Testis (tissue), 3 donors: ENCODE results near the gene ZFYVE28. TPM values are rescaled to one million over a fixed set of nuclear protein-coding genes. Genes with fewer than 3 reads are reported as not detected.

Source experiments
- DNase-seq: peaks from one replicate; pipeline ENCODE4 v3.0.0-alpha.2; 2019
- H3K27ac ChIP-seq, 2 donors: fragments of 200-600 bp; sonication (generic); one replicate each; pipeline ENCODE4 v1.5.1; 2019
- H3K27me3 ChIP-seq: fragments of 200-600 bp; sonication (generic); one replicate; pipeline ENCODE4 v1.5.1; 2019
- H3K36me3 ChIP-seq: fragments of 200-600 bp; sonication (generic); one replicate; pipeline ENCODE4 v1.5.1; 2017; ENCODE audit warnings: low read depth; ENCODE audit errors: missing control alignments
- H3K4me1 ChIP-seq: fragments of 200-600 bp; sonication (generic); one replicate; pipeline ENCODE4 v1.5.1; 2019
- H3K4me3 ChIP-seq, 2 donors: fragments of 200-600 bp; sonication (generic); one replicate each; pipeline ENCODE4 v1.5.1; 2017 to 2019
- H3K9me3 ChIP-seq: fragments of 200-600 bp; sonication (generic); one replicate; pipeline ENCODE4 v1.5.1; 2017
- CTCF ChIP-seq, 3 experiments: fragments of 450-650 bp in 2 of 3; fragments of 200-600 bp in 1 of 3; sonication (generic) in 1 of 3; IDR thresholded peaks; one replicate each; pipeline ENCODE4 v1.5.1; 2016 to 2019; ENCODE audit warnings: antibody characterized with exemption in 3 of 3, mild to moderate bottlenecking in 2 of 3, moderate library complexity in 1 of 3
- POLR2A ChIP-seq: fragments of 450-650 bp; IDR thresholded peaks from one replicate; pipeline ENCODE4 v1.6.1; 2017; ENCODE audit warnings: antibody characterized with exemption, mild to moderate bottlenecking, moderate library complexity
- WGBS, 2 donors: methylation state at CpG; one replicate each; pipeline ENCODE4 v1.1.5; 2018; 5-methylcytosine and 5-hydroxymethylcytosine counted together
- intact Hi-C: fragments of 100-400 bp; cut with DNase I; formaldehyde crosslinking; loops from one replicate; pipeline ENCODE4 v1.15.1; 2023; ENCODE audit warnings: low total_unique reads
- polyA plus RNA-seq: library from polyadenylated mRNA; stranded (reverse); fragments of 350-450 nt; fragmentation: Illumina TruSeq; extraction: RNeasy Lipid Tissue Mini Kit (QIAGEN cat#74804); gene quantifications from one replicate; pipeline ENCODE4 v1.2.3, GENCODE V29; 2014; ENCODE audit warnings: low read depth, low replicate concordance; ENCODE audit not compliant: insufficient read depth
- total RNA-seq, 2 donors: library from RNA; depleted of rRNA; stranded (reverse); fragments of >200 nt; gene quantifications; one replicate each; pipeline ENCODE4 v1.2.3, GENCODE V29; 2016

ZFYVE28 gene
- total and polyA plus RNA-seq, 3 donors from 2014 or later = 14.7 to 55.3 (median 40.5) TPM

- TF ChIP-seq POLR2A = no peak
- no peak for TF ChIP-seq CTCF (IDR thresholded peaks at IDR 0.05)
- Histone ChIP-seq H3K27ac (no peak overlapping the region), H3K4me3 (no peak overlapping the region), H3K9me3 (no peaks in the 10 kb centered on the region), H3K4me1 (no peaks in the 10 kb centered on the region), H3K36me3 (no peaks in the 10 kb centered on the region), H3K27me3 (no peaks in the 10 kb centered on the region)
- no peak for DNase-seq
- intact Hi-C loops = no loop called here
- 91 to 96% methylated on average over 2 of the region's 2 CpGs for WGBS, 2 donors
These were observed 118.7 kb downstream of the ZFYVE28 start for GRCh38 chr4:2299794-2300193.

DNA sequence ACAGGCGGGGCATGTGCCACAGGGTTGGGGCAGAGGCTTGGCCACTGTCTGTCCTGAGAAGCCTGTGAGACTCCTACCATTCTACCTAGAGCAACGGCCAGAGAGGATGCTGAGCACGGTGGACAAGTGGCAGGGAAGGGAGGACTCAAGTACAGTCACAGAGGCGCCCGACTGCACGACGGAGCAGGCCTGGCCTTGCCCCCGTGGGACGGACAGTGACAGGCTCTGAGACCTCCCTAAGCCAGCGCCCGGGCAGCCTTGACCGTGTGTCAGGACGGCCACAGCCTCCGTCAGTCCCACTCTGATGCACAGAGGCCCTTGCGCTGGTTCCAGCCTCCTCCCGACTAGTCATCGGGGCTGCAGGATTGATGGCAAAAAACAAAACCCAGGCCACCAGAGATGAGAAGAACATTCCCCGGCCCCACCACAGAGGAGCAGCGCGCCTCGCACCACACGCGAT lies 119.9 kb downstream of the ZFYVE28 start:
- Histone ChIP-seq H3K36me3 (no peaks in the 10 kb centered on the region), H3K9me3 (no peaks in the 10 kb centered on the region), H3K4me3 (no peak overlapping the region), H3K4me1 (no peaks in the 10 kb centered on the region), H3K27ac (no peak overlapping the region), H3K27me3 (no peaks in the 10 kb centered on the region)
- WGBS, 2 donors = 64 to 77% methylated on average over 22 to 23 of the region's 23 CpGs
- intact Hi-C loops = no loop called here
- TF ChIP-seq CTCF (IDR thresholded peaks at IDR 0.05) = no peak
- TF ChIP-seq POLR2A = no peak
- no peak for DNase-seq

DNA sequence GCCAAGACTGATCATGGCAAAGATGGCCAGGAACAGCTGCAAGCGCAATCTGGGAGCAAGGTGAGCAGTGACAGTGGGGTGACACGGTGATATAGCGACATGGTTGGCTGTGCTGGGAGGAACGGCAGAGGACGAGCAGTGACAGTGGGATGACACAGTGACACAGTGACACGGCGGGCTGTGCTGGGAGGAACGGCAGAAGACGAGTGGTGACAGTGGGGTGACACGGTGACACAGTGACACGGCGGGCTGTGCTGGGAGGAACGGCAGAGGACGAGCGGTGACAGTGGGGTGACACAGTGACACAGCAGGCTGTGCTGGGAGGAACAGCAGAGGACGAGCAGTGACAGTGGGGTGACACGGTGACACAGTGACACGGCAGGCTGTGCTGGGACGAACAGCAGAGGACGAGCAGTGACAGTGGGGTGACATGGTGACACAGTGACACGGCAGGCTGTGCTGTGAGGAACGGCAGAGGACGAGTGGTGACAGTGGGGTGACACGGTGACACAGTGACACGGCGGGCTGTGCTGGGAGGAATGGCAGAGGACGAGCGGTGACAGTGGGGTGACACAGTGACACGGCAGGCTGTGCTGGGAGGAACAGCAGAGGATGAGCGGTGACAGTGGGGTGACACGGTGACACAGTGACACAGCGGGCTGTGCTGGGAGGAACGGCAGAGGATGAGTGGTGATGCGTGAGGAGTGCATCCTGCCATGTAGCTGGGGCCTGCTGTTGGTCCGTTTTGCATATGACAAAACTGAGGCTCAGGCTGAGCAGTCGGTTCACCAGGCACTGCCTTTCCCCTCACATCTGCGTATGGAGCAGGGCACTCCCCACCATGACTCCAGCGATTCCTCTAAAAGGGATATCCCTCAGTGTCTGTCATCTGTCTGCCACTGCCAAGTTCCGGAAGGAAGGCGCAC lies 120.6 kb downstream of the ZFYVE28 start:
- Histone ChIP-seq H3K36me3 (no peaks in the 10 kb centered on the region), H3K27ac (no peak overlapping the region), H3K4me1 (no peaks in the 10 kb centered on the region), H3K27me3 (no peaks in the 10 kb centered on the region), H3K4me3 (no peak overlapping the region), H3K9me3 (no peaks in the 10 kb centered on the region)
- intact Hi-C loops = no loop called here
- DNase-seq = no peak
- no peak for TF ChIP-seq CTCF (IDR thresholded peaks at IDR 0.05)
- no peak for TF ChIP-seq POLR2A
- 92% methylated on average over 39 to 40 of the region's 40 CpGs for WGBS, 2 donors

- no peak overlapping the region for H3K27ac ChIP-seq
- H3K4me1 ChIP-seq = no peaks in the 10 kb centered on the region
- H3K4me3 ChIP-seq = no peak overlapping the region
- no peak for DNase-seq
- intact Hi-C loops = no loop called here
- WGBS, 2 donors = 83 to 89% methylated on average over 29 to 37 of the region's 37 CpGs
- H3K27me3 ChIP-seq = no peaks in the 10 kb centered on the region
- H3K9me3 ChIP-seq = no peaks in the 10 kb centered on the region
- no peaks in the 10 kb centered on the region for H3K36me3 ChIP-seq
- no peak for TF ChIP-seq POLR2A
- no peak for TF ChIP-seq CTCF (IDR thresholded peaks at IDR 0.05)
These were observed 121.5 kb downstream of the ZFYVE28 start for GRCh38 chr4:2296631-2297601.
